Measurements from ENCODE around the gene SLC38A11. TPM values are rescaled to one million over a fixed set of nuclear protein-coding genes. Genes with fewer than 3 reads are reported as not detected.
A peak's percentile ranks its signal among the peaks of the same experiment; 100 is the strongest.

SLC38A11 gene
- total and polyA plus RNA-seq, 2 of the 13 experiments (the other 11 are each of a cell fraction or from before 2014, with no cell fraction given), result 14.0 to 14.3 TPM

DNA sequence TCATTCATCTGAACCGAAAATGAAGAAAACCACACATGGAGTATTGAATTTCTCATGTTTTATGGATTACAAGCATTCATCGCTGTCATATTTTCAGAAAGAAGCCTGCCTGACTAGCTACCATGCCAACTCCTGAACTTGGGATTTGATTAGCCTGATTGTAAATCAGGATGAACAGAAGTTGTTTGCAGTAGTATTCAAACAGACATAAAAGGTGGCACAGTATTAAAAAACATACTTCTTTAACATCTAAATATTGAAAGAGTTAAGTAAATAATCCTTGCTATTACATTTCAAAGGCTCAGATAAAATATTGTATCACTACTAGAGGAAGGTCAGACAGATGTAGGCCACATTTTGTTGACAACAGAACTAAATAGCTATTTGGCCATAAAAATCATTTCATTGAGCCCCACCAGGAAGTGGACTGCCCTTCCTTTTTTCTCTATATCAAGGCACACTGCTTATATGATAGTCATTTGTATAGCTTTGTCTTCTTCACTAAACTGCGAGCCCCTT lies 21.6 kb downstream of the SLC38A11 start:
- ChIA-PET CTCF (ENCODE audit: low intra/inter-chr PET ratio, low total read pairs) (no interaction called here), POLR2A (interaction anchor here (0.9 to 1.9 kb wide), 2 partner anchors 12 to 13 kb away, joined by 3 to 8 read pairs; no protein-coding TSS in a partner anchor)
- no peak for FAIRE-seq
- peak; percentile 66 for DNase-seq (ENCODE audit: low spot score)
- Histone ChIP-seq H4K20me1 (ENCODE audit: insufficient read depth, low read length) (no peaks in the 10 kb centered on the region), H3K4me3 (replicated peaks in 1 of 3; ENCODE audit: insufficient read depth in 1 of 3, low read depth in 2 of 3, low read length in 3 of 3) (peak overlapping the region in 1 of 3 experiments; percentile 1; a peak in 1 of 6 replicates), H3K9me3 (ENCODE audit: low read length) (peaks cover 9% of the 10 kb centered on the region; the same call in 1 of the 2 replicates), H3K27ac (ENCODE audit: extremely low read length, insufficient read depth, low read length) (peak overlapping the region; percentile 69), H3K9ac (ENCODE audit: insufficient read depth, low read depth, low read length) (no peak overlapping the region), H2AFZ (ENCODE audit: low read length) (no peak overlapping the region), H3K36me3 (replicated peaks in 1 of 2; ENCODE audit: control insufficient read depth in 1 of 2, insufficient read depth in 2 of 2, low read length in 2 of 2) (no peaks in the 10 kb centered on the region), H3K4me1 (ENCODE audit: insufficient read depth, low read length) (peaks cover 64% of the 10 kb centered on the region), H3K79me2 (ENCODE audit: insufficient read depth, low read length) (peaks cover 4% of the 10 kb centered on the region), H3K4me2 (ENCODE audit: low read depth, low read length) (peak overlapping the region; percentile 44), H3K27me3 (ENCODE audit: control insufficient read depth in 1 of 2, insufficient read depth in 2 of 2, low read length in 2 of 2) (no peaks in the 10 kb centered on the region)
- in situ Hi-C loops (cut with HindIII; ENCODE audit: extremely low pct_ligation_motif_present, low pct_unique_long_range_greater_than_20kb) (no loop called here), intact Hi-C loops (cut with micrococcal nuclease; ENCODE audit: unreplicated experiment) (no loop called here)
- 78% methylated on average over 3 of the region's 3 CpGs for whole genome bisulfite sequencing (ENCODE audit: low lambda C conversion rate)
- ATAC-seq, result no peak; the same call in 2 of the 3 replicates
- no TSS peak for BruUV-seq (replicated peaks)
- TF ChIP-seq HMG20B (CRISPR knock-in tag; conservative IDR thresholded peaks at IDR 0.05) (peak; percentile 92), CREM (IDR thresholded peaks at IDR 0.05) (peak; percentile 90), CREM (CRISPR knock-in tag; IDR thresholded peaks at IDR 0.05) (no peak), YEATS4 (CRISPR knock-in tag; IDR thresholded peaks at IDR 0.05; ENCODE audit: borderline replicate concordance) (no peak), GPN1 (CRISPR knock-in tag; IDR thresholded peaks at IDR 0.05; ENCODE audit: borderline replicate concordance) (no peak), ATAD3A (CRISPR knock-in tag; IDR thresholded peaks at IDR 0.05) (no peak), ELF3 (CRISPR knock-in tag; IDR thresholded peaks at IDR 0.05) (peak; percentile 93), PPARG (CRISPR knock-in tag; conservative IDR thresholded peaks at IDR 0.05) (peak; percentile 78; the same call in 1 of the 2 replicates), SOX6 (IDR thresholded peaks at IDR 0.05) (no peak), SOX6 (CRISPR knock-in tag; IDR thresholded peaks at IDR 0.05) (peak; percentile 65), FOXP1 (IDR thresholded peaks at IDR 0.05) (no peak), FOXP1 (CRISPR knock-in tag; IDR thresholded peaks at IDR 0.05) (peak; percentile 73; the same call in 1 of the 2 replicates), ZSCAN31 (CRISPR knock-in tag; IDR thresholded peaks at IDR 0.05; ENCODE audit: low read depth) (0 out of 2 replicates have a peak, but pooled peaks have one; percentile 24), TBX2 (CRISPR knock-in tag; IDR thresholded peaks at IDR 0.05; ENCODE audit: borderline replicate concordance) (peak; percentile 70; the same call in 1 of the 2 replicates), RARA (CRISPR knock-in tag; IDR thresholded peaks at IDR 0.05) (peak; percentile 73), TARDBP (CRISPR knock-in tag; IDR thresholded peaks at IDR 0.05) (peak; percentile 36; the same call in 1 of the 2 replicates), NFRKB (IDR thresholded peaks at IDR 0.05) (no peak), ELF4 (CRISPR knock-in tag; IDR thresholded peaks at IDR 0.05; ENCODE audit: borderline replicate concordance) (peak; percentile 61; the same call in 1 of the 2 replicates), ZNF510 (CRISPR knock-in tag; IDR thresholded peaks at IDR 0.05; ENCODE audit: low read depth) (no peak), SOX5 (CRISPR knock-in tag; IDR thresholded peaks at IDR 0.05; ENCODE audit: borderline replicate concordance) (peak; percentile 66; the same call in 1 of the 2 replicates), TCF7L2 (IDR thresholded peaks at IDR 0.05; ENCODE audit: low read depth, low read length) (peak; percentile 66)
- TF ChIP-seq, protein P1, sequence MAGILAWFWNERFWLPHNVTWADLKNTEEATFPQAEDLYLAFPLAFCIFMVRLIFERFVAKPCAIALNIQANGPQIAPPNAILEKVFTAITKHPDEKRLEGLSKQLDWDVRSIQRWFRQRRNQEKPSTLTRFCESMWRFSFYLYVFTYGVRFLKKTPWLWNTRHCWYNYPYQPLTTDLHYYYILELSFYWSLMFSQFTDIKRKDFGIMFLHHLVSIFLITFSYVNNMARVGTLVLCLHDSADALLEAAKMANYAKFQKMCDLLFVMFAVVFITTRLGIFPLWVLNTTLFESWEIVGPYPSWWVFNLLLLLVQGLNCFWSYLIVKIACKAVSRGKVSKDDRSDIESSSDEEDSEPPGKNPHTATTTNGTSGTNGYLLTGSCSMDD (CRISPR knock-in tag; IDR thresholded peaks at IDR 0.05), result no peak
- TF ChIP-seq, protein P2, sequence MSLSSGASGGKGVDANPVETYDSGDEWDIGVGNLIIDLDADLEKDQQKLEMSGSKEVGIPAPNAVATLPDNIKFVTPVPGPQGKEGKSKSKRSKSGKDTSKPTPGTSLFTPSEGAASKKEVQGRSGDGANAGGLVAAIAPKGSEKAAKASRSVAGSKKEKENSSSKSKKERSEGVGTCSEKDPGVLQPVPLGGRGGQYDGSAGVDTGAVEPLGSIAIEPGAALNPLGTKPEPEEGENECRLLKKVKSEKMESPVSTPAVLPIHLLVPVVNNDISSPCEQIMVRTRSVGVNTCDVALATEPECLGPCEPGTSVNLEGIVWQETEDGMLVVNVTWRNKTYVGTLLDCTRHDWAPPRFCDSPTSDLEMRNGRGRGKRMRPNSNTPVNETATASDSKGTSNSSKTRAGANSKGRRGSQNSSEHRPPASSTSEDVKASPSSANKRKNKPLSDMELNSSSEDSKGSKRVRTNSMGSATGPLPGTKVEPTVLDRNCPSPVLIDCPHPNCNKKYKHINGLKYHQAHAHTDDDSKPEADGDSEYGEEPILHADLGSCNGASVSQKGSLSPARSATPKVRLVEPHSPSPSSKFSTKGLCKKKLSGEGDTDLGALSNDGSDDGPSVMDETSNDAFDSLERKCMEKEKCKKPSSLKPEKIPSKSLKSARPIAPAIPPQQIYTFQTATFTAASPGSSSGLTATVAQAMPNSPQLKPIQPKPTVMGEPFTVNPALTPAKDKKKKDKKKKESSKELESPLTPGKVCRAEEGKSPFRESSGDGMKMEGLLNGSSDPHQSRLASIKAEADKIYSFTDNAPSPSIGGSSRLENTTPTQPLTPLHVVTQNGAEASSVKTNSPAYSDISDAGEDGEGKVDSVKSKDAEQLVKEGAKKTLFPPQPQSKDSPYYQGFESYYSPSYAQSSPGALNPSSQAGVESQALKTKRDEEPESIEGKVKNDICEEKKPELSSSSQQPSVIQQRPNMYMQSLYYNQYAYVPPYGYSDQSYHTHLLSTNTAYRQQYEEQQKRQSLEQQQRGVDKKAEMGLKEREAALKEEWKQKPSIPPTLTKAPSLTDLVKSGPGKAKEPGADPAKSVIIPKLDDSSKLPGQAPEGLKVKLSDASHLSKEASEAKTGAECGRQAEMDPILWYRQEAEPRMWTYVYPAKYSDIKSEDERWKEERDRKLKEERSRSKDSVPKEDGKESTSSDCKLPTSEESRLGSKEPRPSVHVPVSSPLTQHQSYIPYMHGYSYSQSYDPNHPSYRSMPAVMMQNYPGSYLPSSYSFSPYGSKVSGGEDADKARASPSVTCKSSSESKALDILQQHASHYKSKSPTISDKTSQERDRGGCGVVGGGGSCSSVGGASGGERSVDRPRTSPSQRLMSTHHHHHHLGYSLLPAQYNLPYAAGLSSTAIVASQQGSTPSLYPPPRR (CRISPR knock-in tag; IDR thresholded peaks at IDR 0.05; ENCODE audit: borderline replicate concordance), result peak; percentile 93

Measured in HepG2 (cell line).